ENCODE measurements around the gene MRTFB. TPM values are rescaled to one million over a fixed set of nuclear protein-coding genes. Genes with fewer than 3 reads are reported as not detected.
"Not testable (repeated sequence)": the region's sequence is repeated elsewhere in the genome, so short reads cannot be mapped to it uniquely, and the experiment has no call there.

MRTFB gene
- total and polyA plus RNA-seq, 2 experiments from 2014 or later = 13.9 to 22.2 TPM

DNA sequence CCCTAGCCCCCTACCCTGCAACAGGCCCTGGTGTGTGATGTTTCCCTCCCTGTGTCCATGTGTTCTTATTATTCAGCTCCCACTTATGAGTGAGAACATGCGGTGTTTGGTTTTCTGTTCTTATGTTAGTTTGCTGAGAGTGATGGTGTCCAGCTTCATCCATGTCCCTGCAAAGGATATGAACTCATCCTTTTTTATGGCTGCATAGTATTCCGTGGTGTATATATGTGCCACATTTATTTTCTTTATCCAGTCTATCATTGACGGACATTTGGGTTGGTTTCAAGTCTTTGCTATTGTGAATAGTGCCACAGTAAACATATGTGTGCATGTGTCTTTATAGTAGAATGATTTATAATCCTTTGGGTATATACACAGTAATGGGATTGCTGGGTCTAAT is 51.3 kb downstream of the MRTFB start:
- H3K4me3 ChIP-seq; H3K27me3 Mint-ChIP-seq (ENCODE audit: insufficient read depth, low read depth, poor library complexity); H3K27ac ChIP-seq (ENCODE audit: low read depth); H3K27ac Mint-ChIP-seq; DNase-seq (ENCODE audit: low spot score); H3K36me3 ChIP-seq (ENCODE audit: insufficient read depth); H3K9me2 ChIP-seq (ENCODE audit: insufficient read depth); H3K4me2 ChIP-seq; H3K36me3 Mint-ChIP-seq (ENCODE audit: low read depth); H3K4me3 Mint-ChIP-seq; ATAC-seq; H3F3A ChIP-seq (replicated peaks; ENCODE audit: low read depth); H3K9me3 Mint-ChIP-seq; H2AFZ ChIP-seq; H3K27me3 ChIP-seq (ENCODE audit: insufficient read depth): not testable (repeated sequence)
- Histone ChIP-seq H3K4me1 (ENCODE audit: insufficient read depth) (peaks cover 19% of the 10 kb centered on the region), H3K79me2 (replicated peaks; ENCODE audit: insufficient read depth) (peaks cover 83% of the 10 kb centered on the region), H4K20me1 (replicated peaks; ENCODE audit: insufficient read depth) (peaks cover 18% of the 10 kb centered on the region)
- H3K4me1 Mint-ChIP-seq = peaks cover 23% of the 10 kb centered on the region

DNA sequence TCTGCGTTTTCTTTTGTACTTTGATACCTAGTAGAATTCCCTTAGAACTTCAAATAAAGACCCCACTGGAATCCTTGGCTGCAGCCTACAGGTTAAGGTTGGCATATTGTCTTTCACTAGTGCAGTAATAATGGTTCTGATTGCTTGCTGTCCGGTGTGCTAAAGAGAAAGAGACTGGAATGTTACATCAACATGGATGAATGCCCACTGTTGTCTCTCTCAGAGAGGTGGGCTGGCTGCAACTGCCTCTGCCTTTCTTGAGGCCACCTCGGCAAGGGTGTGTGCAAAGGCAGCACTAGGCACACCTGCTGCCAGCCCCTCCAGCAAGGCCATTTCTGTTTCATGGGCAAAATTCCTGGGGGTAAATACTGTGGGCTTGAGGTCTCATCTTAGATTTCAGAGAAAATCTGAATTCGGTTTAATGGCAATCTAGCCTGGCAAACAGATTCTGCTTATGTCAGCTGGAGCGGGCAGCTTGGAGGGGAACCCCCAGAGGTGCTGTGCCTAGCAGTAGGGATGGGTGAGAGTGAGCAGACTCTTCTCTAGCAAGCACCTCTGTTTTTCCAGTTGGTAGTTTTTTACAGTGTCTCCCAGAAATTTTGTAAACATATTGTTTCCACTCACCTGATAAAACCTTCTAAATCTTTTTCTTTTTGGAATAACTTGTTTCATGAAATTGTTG is 54.0 kb downstream of the MRTFB start:
- Histone ChIP-seq H3K27me3 (ENCODE audit: insufficient read depth) (no peaks in the 10 kb centered on the region), H3K9me2 (ENCODE audit: insufficient read depth) (no peaks in the 10 kb centered on the region), H3K27ac (ENCODE audit: low read depth) (no peak overlapping the region), H3K79me2 (replicated peaks; ENCODE audit: insufficient read depth) (peaks cover 70% of the 10 kb centered on the region), H3F3A (replicated peaks; ENCODE audit: low read depth) (no peaks in the 10 kb centered on the region), H4K20me1 (replicated peaks; ENCODE audit: insufficient read depth) (peaks cover 16% of the 10 kb centered on the region), H3K36me3 (ENCODE audit: insufficient read depth) (no peaks in the 10 kb centered on the region), H3K4me3 (no peak overlapping the region), H3K4me1 (ENCODE audit: insufficient read depth) (peaks cover 19% of the 10 kb centered on the region), H3K4me2 (no peak overlapping the region), H2AFZ (no peak overlapping the region)
- peaks cover 8% of the 10 kb centered on the region; the same call in 2 of the 3 replicates for H3K36me3 Mint-ChIP-seq (ENCODE audit: low read depth)
- DNase-seq (ENCODE audit: low spot score) (peak; percentile 16), ATAC-seq (peak; percentile 74)
- H3K27me3 Mint-ChIP-seq (ENCODE audit: insufficient read depth, low read depth, poor library complexity) = no peaks in the 10 kb centered on the region
- no peaks in the 10 kb centered on the region; the same call in 2 of the 3 replicates for H3K9me3 Mint-ChIP-seq
- peak overlapping the region; percentile 79 for H3K27ac Mint-ChIP-seq
- no peak overlapping the region for H3K4me3 Mint-ChIP-seq
- peaks cover 23% of the 10 kb centered on the region for H3K4me1 Mint-ChIP-seq
- no peak for TF ChIP-seq POLR2AphosphoS5 (IDR thresholded peaks at IDR 0.05; ENCODE audit: low read depth)
- TF ChIP-seq CREB1 (CRISPR knock-in tag; IDR thresholded peaks at IDR 0.05; ENCODE audit: low read depth) = no peak
- TF ChIP-seq, protein P1, sequence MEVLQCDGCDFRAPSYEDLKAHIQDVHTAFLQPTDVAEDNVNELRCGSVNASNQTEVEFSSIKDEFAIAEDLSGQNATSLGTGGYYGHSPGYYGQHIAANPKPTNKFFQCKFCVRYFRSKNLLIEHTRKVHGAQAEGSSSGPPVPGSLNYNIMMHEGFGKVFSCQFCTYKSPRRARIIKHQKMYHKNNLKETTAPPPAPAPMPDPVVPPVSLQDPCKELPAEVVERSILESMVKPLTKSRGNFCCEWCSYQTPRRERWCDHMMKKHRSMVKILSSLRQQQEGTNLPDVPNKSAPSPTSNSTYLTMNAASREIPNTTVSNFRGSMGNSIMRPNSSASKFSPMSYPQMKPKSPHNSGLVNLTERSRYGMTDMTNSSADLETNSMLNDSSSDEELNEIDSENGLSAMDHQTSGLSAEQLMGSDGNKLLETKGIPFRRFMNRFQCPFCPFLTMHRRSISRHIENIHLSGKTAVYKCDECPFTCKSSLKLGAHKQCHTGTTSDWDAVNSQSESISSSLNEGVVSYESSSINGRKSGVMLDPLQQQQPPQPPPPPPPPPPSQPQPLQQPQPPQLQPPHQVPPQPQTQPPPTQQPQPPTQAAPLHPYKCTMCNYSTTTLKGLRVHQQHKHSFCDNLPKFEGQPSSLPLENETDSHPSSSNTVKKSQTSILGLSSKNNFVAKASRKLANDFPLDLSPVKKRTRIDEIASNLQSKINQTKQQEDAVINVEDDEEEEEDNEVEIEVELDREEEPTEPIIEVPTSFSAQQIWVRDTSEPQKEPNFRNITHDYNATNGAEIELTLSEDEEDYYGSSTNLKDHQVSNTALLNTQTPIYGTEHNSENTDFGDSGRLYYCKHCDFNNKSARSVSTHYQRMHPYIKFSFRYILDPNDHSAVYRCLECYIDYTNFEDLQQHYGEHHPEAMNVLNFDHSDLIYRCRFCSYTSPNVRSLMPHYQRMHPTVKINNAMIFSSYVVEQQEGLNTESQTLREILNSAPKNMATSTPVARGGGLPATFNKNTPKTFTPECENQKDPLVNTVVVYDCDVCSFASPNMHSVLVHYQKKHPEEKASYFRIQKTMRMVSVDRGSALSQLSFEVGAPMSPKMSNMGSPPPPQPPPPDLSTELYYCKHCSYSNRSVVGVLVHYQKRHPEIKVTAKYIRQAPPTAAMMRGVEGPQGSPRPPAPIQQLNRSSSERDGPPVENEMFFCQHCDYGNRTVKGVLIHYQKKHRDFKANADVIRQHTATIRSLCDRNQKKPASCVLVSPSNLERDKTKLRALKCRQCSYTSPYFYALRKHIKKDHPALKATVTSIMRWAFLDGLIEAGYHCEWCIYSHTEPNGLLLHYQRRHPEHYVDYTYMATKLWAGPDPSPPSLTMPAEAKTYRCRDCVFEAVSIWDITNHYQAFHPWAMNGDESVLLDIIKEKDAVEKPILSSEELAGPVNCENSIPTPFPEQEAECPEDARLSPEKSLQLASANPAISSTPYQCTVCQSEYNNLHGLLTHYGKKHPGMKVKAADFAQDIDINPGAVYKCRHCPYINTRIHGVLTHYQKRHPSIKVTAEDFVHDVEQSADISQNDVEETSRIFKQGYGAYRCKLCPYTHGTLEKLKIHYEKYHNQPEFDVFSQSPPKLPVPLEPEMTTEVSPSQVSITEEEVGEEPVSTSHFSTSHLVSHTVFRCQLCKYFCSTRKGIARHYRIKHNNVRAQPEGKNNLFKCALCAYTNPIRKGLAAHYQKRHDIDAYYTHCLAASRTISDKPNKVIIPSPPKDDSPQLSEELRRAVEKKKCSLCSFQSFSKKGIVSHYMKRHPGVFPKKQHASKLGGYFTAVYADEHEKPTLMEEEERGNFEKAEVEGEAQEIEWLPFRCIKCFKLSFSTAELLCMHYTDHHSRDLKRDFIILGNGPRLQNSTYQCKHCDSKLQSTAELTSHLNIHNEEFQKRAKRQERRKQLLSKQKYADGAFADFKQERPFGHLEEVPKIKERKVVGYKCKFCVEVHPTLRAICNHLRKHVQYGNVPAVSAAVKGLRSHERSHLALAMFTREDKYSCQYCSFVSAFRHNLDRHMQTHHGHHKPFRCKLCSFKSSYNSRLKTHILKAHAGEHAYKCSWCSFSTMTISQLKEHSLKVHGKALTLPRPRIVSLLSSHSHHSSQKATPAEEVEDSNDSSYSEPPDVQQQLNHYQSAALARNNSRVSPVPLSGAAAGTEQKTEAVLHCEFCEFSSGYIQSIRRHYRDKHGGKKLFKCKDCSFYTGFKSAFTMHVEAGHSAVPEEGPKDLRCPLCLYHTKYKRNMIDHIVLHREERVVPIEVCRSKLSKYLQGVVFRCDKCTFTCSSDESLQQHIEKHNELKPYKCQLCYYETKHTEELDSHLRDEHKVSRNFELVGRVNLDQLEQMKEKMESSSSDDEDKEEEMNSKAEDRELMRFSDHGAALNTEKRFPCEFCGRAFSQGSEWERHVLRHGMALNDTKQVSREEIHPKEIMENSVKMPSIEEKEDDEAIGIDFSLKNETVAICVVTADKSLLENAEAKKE (CRISPR knock-in tag; IDR thresholded peaks at IDR 0.05) = no peak
- no peak for TF ChIP-seq EZH2phosphoT487 (IDR thresholded peaks at IDR 0.05; ENCODE audit: unreplicated experiment)
- no peak for TF ChIP-seq NANOG (IDR thresholded peaks at IDR 0.05; ENCODE audit: borderline replicate concordance)
- TF ChIP-seq, protein P2, sequence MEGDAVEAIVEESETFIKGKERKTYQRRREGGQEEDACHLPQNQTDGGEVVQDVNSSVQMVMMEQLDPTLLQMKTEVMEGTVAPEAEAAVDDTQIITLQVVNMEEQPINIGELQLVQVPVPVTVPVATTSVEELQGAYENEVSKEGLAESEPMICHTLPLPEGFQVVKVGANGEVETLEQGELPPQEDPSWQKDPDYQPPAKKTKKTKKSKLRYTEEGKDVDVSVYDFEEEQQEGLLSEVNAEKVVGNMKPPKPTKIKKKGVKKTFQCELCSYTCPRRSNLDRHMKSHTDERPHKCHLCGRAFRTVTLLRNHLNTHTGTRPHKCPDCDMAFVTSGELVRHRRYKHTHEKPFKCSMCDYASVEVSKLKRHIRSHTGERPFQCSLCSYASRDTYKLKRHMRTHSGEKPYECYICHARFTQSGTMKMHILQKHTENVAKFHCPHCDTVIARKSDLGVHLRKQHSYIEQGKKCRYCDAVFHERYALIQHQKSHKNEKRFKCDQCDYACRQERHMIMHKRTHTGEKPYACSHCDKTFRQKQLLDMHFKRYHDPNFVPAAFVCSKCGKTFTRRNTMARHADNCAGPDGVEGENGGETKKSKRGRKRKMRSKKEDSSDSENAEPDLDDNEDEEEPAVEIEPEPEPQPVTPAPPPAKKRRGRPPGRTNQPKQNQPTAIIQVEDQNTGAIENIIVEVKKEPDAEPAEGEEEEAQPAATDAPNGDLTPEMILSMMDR (conservative IDR thresholded peaks at IDR 0.05; ENCODE audit: low read depth in 2 of 2) = no peak
- no peak for TF ChIP-seq ZNF114 (CRISPR knock-in tag; IDR thresholded peaks at IDR 0.05)
- TF ChIP-seq, protein P3, sequence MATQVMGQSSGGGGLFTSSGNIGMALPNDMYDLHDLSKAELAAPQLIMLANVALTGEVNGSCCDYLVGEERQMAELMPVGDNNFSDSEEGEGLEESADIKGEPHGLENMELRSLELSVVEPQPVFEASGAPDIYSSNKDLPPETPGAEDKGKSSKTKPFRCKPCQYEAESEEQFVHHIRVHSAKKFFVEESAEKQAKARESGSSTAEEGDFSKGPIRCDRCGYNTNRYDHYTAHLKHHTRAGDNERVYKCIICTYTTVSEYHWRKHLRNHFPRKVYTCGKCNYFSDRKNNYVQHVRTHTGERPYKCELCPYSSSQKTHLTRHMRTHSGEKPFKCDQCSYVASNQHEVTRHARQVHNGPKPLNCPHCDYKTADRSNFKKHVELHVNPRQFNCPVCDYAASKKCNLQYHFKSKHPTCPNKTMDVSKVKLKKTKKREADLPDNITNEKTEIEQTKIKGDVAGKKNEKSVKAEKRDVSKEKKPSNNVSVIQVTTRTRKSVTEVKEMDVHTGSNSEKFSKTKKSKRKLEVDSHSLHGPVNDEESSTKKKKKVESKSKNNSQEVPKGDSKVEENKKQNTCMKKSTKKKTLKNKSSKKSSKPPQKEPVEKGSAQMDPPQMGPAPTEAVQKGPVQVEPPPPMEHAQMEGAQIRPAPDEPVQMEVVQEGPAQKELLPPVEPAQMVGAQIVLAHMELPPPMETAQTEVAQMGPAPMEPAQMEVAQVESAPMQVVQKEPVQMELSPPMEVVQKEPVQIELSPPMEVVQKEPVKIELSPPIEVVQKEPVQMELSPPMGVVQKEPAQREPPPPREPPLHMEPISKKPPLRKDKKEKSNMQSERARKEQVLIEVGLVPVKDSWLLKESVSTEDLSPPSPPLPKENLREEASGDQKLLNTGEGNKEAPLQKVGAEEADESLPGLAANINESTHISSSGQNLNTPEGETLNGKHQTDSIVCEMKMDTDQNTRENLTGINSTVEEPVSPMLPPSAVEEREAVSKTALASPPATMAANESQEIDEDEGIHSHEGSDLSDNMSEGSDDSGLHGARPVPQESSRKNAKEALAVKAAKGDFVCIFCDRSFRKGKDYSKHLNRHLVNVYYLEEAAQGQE (IDR thresholded peaks at IDR 0.05; ENCODE audit: unreplicated experiment) = no peak
- no peak for TF ChIP-seq ZNF331 (CRISPR knock-in tag; IDR thresholded peaks at IDR 0.05; ENCODE audit: low read depth)
- no peak for TF ChIP-seq EZH2 (IDR thresholded peaks at IDR 0.05; ENCODE audit: low read depth, unreplicated experiment)
